DOHH2 (cell line): Measurements from ENCODE around the gene GTF3A.

Source experiments
- H3F3A ChIP-seq: fragments of 200-600 bp; sonication (generic), shearing (Covaris generic); 2 replicates; pipeline ENCODE4 v1.6.0; 2016; ENCODE audit warnings: antibody characterized with exemption, mild to moderate bottlenecking; ENCODE audit not compliant: control insufficient read depth, insufficient read depth
- H3K27ac ChIP-seq: fragments of 200-600 bp; sonication (generic); 2 replicates; pipeline ENCODE4 v1.5.1; 2014; ENCODE audit warnings: low read depth, mild to moderate bottlenecking, low read length, moderate library complexity
- H3K27me3 ChIP-seq: fragments of 200-600 bp; sonication (generic); 2 replicates; pipeline ENCODE4 v1.6.1; 2014; ENCODE audit warnings: mild to moderate bottlenecking, low read length, mixed read lengths; ENCODE audit not compliant: control insufficient read depth
- H3K36me3 ChIP-seq: fragments of 200-600 bp; sonication (generic); 2 replicates; pipeline ENCODE4 v1.6.1; 2014; ENCODE audit warnings: mild to moderate bottlenecking, low read length, moderate library complexity, mixed read lengths; ENCODE audit not compliant: control insufficient read depth
- H3K4me1 ChIP-seq: fragments of 200-600 bp; sonication (generic); 2 replicates; pipeline ENCODE4 v1.6.1; 2014; ENCODE audit warnings: mild to moderate bottlenecking, low read length, mixed read lengths; ENCODE audit not compliant: control insufficient read depth
- H3K4me2 ChIP-seq: fragments of 200-600 bp; sonication (generic); 2 replicates; pipeline ENCODE4 v1.6.0; 2014; ENCODE audit warnings: mild to moderate bottlenecking, low read length, moderate library complexity
- H3K4me3 ChIP-seq: fragments of 200-600 bp; sonication (generic); 2 replicates; pipeline ENCODE4 v1.5.1; 2014; ENCODE audit warnings: mild to moderate bottlenecking, low read length, mixed read lengths
- H3K79me2 ChIP-seq: fragments of 200-600 bp; sonication (generic); 2 replicates; pipeline ENCODE4 v1.6.1; 2014; ENCODE audit warnings: mild to moderate bottlenecking, low read length, mixed read lengths; ENCODE audit not compliant: control insufficient read depth
- H3K9me2 ChIP-seq: fragments of 200-600 bp; sonication (generic); replicated peaks from 2 replicates; pipeline ENCODE4 v1.6.1; 2014; ENCODE audit warnings: mild to moderate bottlenecking, low read length, mixed read lengths; ENCODE audit not compliant: control insufficient read depth
- H3K9me3 ChIP-seq: fragments of 200-600 bp; sonication (generic); 2 replicates; pipeline ENCODE4 v1.6.1; 2014; ENCODE audit warnings: antibody characterized with exemption, low read length, mixed read lengths; ENCODE audit not compliant: control insufficient read depth, insufficient read depth
- H4K20me1 ChIP-seq: fragments of 200-600 bp; sonication (generic); 2 replicates; pipeline ENCODE4 v1.6.0; 2014; ENCODE audit warnings: low read depth, mild to moderate bottlenecking, antibody characterized with exemption, low read length, moderate library complexity; ENCODE audit not compliant: control insufficient read depth, insufficient read depth
- EZH2phosphoT487 ChIP-seq: fragments of 200-600 bp; sonication (generic); IDR thresholded peaks from 2 replicates; pipeline ENCODE4 v1.6.1; 2017; ENCODE audit warnings: borderline replicate concordance, mild to moderate bottlenecking, antibody characterized with exemption, low read length, moderate library complexity, mixed read lengths
- TF ChIP-seq, protein P1 (sequence below): fragments of 200-600 bp; sonication (generic); IDR thresholded peaks from one replicate; pipeline ENCODE4 v1.5.1; 2014; ENCODE audit warnings: antibody characterized with exemption, mild to moderate bottlenecking, low read depth, low read length; ENCODE audit not compliant: poor library complexity, severe bottlenecking

Gene GTF3A

DNA sequence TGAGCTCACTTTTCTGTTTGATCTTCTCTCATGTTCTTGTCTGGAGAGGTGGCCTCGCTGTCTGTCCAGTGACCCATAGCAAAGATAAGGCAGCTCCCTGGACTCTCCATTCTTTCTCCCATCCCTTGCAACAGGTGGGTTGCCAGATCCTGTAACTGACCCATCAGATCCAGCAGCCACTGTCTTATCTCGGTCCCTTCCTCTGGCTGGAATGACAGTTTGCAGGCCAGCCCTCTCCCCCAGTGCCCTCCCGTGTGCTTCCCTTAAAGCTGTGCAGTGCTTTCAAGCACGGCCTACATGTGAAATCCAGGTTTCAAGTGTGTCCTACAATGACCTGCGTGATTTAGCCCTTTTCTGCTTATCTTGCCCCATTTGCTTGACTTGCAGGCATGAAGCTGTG, 3.7 kb downstream of the GTF3A start:
- peaks cover 79% of the 10 kb centered on the region for H3K79me2 ChIP-seq
- H3K9me2 ChIP-seq, result no peaks in the 10 kb centered on the region
- no peak overlapping the region for H3K4me3 ChIP-seq
- H3K27me3 ChIP-seq, result no peaks in the 10 kb centered on the region
- no peaks in the 10 kb centered on the region for H3K9me3 ChIP-seq
- H3K4me2 ChIP-seq, result no peak overlapping the region
- no peak for TF ChIP-seq EZH2phosphoT487
- TF ChIP-seq, protein P1, sequence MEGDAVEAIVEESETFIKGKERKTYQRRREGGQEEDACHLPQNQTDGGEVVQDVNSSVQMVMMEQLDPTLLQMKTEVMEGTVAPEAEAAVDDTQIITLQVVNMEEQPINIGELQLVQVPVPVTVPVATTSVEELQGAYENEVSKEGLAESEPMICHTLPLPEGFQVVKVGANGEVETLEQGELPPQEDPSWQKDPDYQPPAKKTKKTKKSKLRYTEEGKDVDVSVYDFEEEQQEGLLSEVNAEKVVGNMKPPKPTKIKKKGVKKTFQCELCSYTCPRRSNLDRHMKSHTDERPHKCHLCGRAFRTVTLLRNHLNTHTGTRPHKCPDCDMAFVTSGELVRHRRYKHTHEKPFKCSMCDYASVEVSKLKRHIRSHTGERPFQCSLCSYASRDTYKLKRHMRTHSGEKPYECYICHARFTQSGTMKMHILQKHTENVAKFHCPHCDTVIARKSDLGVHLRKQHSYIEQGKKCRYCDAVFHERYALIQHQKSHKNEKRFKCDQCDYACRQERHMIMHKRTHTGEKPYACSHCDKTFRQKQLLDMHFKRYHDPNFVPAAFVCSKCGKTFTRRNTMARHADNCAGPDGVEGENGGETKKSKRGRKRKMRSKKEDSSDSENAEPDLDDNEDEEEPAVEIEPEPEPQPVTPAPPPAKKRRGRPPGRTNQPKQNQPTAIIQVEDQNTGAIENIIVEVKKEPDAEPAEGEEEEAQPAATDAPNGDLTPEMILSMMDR, result no peak
- H3F3A ChIP-seq, result peaks cover 9% of the 10 kb centered on the region; the same call in 1 of the 2 replicates
- no peak overlapping the region for H3K27ac ChIP-seq
- peaks cover 25% of the 10 kb centered on the region for H3K4me1 ChIP-seq
- peaks cover 25% of the 10 kb centered on the region; the same call in 1 of the 2 replicates for H4K20me1 ChIP-seq
- peaks cover 83% of the 10 kb centered on the region for H3K36me3 ChIP-seq

DNA sequence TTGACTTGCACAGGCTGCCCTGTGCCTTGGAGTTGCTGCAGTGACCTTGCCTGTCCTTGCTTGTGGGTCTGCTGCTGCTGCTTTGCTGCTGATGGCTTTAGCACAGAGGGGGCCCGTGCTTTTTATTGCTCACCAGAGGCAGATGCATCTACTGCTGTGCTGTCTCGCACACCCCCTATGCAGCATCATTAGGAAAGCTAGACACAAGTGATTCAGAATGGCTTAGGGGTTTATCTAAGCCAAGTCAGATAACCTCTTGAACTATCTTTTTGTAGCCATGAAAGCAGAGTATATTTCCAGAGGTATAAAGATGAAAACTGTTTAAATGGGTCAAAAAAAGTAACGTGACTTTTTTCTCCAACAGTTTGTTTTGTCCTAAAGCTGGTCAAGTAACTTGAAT, 7.8 kb downstream of the GTF3A start:
- no peak for TF ChIP-seq EZH2phosphoT487
- peaks cover 95% of the 10 kb centered on the region for H3K36me3 ChIP-seq

DNA sequence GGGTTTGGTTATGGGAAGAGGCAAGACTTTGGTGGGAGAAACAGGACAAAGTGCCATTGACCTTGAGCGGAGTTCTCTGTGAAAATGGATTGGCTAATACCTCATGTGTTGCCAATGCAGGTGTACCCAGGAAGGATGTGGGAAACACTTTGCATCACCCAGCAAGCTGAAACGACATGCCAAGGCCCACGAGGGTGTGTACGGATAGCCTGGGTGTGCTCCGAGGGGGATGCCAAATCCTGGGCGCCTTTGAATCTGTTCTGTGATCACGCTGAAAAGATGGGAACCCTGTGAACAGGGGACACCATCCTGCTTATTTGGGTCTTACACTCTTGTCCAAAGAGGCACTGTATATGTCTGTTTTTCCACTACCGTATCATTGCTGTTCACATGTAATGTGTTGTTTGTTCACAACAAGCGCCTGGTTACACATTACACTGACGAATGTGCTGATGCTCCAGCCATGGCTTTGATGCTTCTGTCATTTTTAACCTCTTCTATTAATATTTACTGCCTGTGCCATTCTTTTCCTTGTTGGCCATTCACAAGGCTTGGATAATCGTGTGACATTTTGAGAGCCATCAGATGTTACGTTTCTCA, 8.3 kb downstream of the GTF3A start:
- Histone ChIP-seq H3K9me3 (no peaks in the 10 kb centered on the region), H3K27me3 (no peaks in the 10 kb centered on the region), H3K36me3 (peaks cover 90% of the 10 kb centered on the region), H3F3A (peaks cover 36% of the 10 kb centered on the region), H4K20me1 (peaks cover 7% of the 10 kb centered on the region; the same call in 1 of the 2 replicates), H3K27ac (no peak overlapping the region), H3K79me2 (peaks cover 46% of the 10 kb centered on the region), H3K4me3 (no peak overlapping the region), H3K4me1 (peaks cover under 1% of the 10 kb centered on the region; the same call in 1 of the 2 replicates), H3K4me2 (no peak overlapping the region), H3K9me2 (no peaks in the 10 kb centered on the region)
- no peak for TF ChIP-seq EZH2phosphoT487
- TF ChIP-seq, protein P1, result no peak

More for the DNA sequence above, 7.8 kb downstream of the GTF3A start:
- H3K27ac ChIP-seq, result no peak overlapping the region
- no peak overlapping the region for H3K4me2 ChIP-seq
- H3K27me3 ChIP-seq, result no peaks in the 10 kb centered on the region
- H3K79me2 ChIP-seq, result peaks cover 52% of the 10 kb centered on the region
- H4K20me1 ChIP-seq, result peaks cover 12% of the 10 kb centered on the region; the same call in 1 of the 2 replicates
- H3F3A ChIP-seq, result peaks cover 35% of the 10 kb centered on the region
- peaks cover 6% of the 10 kb centered on the region for H3K4me1 ChIP-seq
- H3K9me3 ChIP-seq, result no peaks in the 10 kb centered on the region
- no peaks in the 10 kb centered on the region for H3K9me2 ChIP-seq
- no peak overlapping the region for H3K4me3 ChIP-seq

DNA sequence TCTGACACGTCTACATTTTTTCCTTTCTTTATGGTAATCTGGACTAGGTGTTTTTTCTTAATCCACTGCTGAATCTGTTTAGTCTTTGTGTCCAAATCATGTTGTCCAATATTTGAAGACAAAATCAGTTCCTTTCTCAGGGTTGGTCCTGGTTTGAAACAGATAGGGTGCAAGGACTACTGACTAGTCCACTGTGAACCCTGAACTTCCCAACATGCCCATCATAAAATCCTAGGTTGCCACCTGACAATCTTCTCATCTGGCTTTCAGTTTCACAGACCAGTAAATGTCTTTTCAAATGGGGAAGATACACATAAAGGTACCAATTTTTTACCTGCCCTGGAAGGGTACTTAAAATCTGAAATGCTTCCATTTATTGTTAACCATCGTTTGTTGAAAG, 12.7 kb downstream of the GTF3A start:
- H4K20me1 ChIP-seq, result peaks cover under 1% of the 10 kb centered on the region; the same call in 1 of the 2 replicates
- TF ChIP-seq, protein P1, result no peak
- TF ChIP-seq EZH2phosphoT487, result no peak
- no peaks in the 10 kb centered on the region for H3K4me1 ChIP-seq
- no peaks in the 10 kb centered on the region for H3K9me2 ChIP-seq
- peaks cover 9% of the 10 kb centered on the region for H3K79me2 ChIP-seq
- H3K36me3 ChIP-seq, result peaks cover 55% of the 10 kb centered on the region
- H3K4me3 ChIP-seq, result no peak overlapping the region
- H3K27me3 ChIP-seq, result no peaks in the 10 kb centered on the region
- no peaks in the 10 kb centered on the region for H3K9me3 ChIP-seq
- H3F3A ChIP-seq, result peaks cover 29% of the 10 kb centered on the region
- H3K4me2 ChIP-seq, result no peak overlapping the region
- no peak overlapping the region for H3K27ac ChIP-seq
